HG02938 (cell line): ENCODE data around the gene GORASP2.

Experiments
- ATAC-seq: cut with Tn5 transposase; IDR thresholded peaks from one replicate; pipeline ENCODE4 v1.9.1; 2021; ENCODE audit warnings: mild to moderate bottlenecking, moderate library complexity; ENCODE audit not compliant: unreplicated experiment

Gene GORASP2

DNA sequence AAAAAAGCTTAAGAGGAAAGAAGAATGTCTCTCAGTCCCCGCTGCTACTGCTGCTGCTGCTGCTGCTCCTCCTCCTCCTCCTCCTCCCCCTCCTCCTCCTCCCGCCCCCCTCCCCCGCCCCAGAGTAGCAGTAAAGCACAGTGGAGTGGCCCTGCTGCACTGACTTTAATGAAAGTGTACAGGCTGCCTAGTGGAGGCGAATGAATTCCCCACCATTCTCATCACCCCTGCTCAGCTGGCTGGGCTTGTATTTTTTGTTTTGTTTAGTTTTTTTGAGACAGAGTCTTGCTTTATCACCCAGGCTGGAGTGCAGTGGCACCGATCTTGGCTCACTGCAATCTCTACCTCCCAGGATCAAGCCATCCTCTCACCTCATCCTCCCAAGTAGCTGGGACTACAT, 34.3 kb downstream of the GORASP2 start:
- ATAC-seq, result no peak

DNA sequence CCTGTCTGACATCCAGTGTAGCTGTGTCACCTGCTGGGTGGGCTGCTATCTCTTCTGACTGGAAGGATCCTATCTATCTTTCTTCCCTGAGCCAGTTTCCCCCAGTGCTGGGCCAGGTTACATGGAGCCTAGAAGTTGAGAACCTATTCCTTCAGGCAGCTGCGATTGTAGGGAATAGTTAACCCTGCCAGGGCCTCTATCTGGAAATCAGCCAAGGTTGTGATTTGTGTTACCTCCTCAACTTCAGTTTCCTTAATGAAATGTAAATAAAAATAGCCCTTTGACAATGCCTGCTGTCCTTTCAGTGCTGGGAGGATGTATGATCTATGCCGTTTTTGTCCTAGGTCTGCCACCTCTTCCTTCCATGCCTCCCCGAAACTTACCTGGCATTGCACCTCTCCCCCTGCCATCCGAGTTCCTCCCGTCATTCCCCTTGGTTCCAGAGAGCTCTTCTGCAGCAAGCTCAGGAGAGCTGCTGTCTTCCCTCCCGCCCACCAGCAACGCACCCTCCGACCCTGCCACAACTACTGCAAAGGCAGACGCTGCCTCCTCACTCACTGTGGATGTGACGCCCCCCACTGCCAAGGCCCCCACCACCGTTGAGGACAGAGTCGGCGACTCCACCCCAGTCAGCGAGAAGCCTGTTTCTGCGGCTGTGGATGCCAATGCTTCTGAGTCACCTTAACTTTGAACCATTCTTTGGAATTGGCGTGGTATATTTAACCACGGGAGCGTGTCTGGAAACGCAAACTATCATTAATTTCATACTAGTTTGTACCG, 36.6 kb downstream of the GORASP2 start:
- ATAC-seq, result no peak

DNA sequence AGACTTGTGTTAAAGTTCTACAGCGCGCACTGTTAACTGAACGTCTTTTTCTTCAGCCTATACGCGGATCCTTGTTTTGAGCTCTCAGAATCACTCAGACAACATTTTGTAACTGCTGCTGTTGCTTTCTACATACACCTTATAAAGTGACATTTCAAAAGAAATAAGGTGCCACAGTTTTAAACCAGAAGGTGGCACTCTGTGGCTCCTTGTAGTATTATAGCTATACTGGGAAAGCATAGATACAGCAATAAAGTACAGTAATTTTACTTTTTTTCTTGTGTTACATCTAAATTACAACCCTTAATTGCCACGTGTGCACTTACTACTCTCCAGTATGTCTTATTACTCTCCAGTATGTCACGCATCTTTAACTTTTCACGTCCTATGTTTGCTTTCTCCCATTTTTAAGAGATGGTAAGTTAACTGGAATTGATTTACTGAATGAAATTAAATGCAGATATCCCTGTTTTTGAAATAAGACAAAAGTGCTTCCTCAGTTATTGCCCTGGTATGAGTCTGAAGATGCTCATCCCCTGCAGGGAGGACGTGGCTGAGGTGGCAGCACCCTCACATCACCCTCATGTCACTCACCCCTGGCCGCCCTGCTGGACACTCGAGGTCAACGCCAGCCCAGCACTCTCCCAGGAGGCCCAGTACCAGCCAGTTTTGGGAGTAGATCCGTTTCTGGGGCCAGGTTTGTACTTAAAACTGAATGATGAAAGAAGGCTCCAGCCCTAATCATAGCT, 37.8 kb downstream of the GORASP2 start:
- ATAC-seq, result no peak

DNA sequence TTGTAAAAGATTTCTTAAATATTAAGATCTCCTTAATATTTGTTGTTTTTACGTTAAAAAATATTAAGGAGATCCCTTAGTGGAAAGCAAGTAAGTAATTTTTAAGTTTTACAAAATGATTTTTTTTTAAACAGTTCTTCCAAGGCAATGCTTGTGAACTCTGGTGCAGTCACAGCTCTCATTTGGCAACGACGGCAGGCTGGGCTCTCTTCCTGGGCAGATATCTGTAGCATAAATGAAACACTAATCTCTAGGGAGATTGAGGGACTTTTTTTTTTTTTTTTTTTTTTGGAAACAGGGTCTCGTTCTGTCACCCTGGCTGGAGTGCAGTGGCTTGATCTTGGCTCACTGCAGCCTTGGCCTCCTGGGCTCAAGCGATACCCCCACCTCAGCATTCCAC, 38.5 kb downstream of the GORASP2 start:
- no peak for ATAC-seq

DNA sequence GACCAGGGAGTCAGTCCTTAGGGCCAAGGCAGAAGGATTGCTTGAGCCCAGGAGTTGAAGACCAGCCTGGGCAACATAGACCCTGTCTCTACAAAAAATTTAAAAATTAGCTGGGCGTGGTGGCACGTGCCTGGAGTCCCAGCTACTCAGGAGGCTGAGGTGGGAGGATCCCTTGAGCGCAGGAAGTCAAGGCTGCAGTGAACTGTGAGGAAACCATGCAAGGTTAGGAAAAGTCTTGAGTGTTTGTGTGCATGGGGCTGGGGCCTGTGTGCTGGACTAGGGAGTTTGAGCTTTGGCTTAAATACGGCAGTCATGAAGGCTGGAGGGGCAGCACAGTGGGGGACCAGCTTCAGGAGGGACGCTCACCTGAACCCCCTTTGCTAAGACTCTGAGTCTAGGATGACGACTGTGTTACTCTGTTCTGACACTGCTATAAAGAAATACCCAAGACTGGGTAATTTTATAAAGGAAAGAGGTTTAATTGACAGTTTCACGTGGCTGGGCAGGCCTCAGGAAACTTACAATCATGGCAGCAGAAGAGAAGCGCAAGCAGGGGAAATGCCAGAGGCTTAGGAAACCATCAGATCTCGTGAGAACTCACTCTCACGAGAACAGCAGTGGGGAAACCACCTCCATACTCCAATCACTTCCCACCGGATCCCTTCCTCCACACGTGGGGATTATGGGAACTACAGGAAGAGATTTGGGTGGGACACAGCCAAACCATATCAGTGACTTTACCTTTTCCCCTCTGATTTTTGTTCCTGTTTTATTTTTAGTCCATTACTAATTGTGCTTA, 39.4 kb downstream of the GORASP2 start:
- no peak for ATAC-seq

DNA sequence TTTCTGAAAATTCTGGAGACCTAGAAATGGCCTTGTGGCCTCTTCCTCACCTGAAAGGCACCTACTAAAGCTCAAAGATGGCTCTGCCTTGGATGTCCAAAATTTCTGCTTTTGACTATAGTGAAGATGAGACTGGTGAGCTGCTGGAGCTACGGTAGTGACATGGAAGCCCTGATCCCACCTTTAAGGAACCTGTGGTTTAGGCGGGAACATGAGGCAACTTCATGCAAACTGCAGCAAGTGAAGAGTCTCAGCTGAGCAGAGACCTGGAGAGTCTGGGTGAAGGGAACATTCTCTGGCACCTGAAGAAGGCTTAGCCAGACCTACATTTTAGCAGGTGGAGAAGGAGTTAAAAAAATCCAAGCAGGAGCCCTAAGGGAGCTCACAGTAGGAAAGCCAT, 40.0 kb downstream of the GORASP2 start:
- ATAC-seq, result no peak

DNA sequence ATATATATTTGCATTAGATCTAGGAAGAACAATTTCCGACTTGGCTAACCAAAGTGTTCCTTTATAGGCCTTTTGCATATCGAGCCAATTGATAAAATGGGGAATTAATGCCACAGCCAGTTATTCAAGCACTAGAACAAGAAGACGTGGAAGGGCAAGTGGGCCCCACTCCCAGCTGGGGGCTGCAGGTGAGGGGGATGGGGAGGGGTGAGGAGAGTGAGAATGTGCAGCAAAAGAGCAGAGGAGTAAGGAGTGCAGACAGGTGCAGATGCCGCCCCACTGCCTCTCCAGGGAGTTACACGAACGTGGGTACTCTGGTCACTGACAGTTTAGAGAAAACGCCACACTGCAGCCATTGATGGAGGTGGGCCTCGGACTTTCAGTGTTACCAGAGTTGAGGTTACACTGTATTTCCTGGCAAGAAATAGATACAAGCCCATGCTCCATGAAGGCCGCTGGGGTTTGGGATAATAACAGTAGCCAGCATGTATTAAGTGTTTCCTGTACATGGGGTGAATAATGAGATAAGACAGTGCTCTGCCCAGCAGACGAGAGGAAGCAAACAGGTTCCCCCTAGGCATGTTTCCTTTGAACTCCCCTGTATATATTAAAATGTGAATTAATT, 40.9 kb downstream of the GORASP2 start:
- ATAC-seq, result no peak

DNA sequence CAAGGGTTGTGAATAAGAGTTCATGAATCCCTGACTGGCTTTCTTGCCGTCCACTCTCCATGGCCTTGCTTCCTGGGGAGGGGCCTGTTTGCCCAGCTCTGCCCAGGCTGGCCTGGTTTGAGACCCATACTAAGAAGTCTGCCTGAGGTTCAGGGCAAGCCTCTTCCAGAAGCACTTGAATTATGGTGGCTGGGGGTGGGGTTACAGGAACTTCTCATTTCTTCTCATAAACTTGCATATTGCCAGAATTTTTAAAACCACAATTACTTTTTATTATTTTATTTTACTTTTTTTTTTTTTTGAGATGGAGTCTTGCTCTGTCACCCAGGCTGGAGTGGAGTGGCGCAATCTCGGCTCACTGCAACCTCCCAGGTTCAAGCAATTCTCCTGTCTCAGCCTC, 42.0 kb downstream of the GORASP2 start:
- no peak for ATAC-seq

DNA sequence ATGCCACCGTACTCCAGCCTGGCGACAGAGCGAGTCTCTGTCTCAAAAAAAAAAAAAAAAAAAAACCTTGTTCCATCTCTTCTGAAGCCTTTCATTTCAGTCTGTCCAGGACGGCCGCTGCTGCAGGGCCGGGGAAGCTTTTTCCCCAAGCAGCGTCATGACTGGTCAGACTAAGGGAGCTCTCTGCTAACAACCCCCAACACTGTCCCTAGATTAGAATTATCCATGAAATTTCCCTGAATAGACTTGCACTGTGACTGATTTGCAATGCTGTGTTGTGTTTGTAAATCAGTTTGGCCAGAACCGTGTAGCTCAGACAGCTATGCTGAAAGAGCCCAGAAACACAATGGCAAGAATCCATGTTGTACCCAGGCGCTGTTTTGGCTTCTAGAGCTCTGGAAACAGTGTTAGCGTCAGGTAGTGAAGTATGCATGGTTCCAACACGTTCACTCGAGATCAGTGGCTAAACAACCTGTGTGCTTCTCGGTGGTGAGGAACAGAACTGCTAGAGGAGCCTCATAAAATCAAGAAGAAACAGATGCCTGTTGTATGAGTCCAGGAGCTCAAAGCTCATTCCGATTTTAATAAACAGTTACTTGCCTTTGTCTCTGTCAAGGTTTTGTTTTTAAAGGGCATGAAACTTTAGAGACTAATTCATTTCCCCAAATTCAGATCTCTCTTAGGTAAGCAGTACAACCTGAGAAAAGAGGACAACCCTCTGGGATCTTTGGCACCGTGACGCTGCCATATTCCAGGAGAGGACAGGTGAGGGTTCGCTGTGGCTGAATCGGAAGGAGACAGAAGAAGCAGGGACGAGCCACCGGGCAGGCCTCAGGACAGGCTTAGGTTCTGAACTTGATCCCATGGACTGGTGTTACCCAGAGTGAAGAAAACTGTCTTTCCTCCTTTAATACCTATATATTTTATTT, 43.5 kb downstream of the GORASP2 start:
- no peak for ATAC-seq

DNA sequence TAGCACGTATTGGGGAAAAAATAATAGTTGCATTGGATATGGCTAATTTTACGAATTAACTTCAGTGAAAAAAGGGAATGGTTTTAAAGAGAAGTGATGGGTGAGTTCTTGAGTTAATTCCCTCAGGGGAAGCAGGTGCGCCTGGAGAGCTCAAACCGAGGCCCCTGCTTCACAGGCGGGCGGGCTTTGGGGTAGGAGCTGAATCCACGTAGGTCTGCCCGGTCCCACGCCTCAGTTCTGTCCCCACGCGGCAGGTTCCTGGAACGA, 44.1 kb downstream of the GORASP2 start:
- peak; percentile 47 for ATAC-seq

DNA sequence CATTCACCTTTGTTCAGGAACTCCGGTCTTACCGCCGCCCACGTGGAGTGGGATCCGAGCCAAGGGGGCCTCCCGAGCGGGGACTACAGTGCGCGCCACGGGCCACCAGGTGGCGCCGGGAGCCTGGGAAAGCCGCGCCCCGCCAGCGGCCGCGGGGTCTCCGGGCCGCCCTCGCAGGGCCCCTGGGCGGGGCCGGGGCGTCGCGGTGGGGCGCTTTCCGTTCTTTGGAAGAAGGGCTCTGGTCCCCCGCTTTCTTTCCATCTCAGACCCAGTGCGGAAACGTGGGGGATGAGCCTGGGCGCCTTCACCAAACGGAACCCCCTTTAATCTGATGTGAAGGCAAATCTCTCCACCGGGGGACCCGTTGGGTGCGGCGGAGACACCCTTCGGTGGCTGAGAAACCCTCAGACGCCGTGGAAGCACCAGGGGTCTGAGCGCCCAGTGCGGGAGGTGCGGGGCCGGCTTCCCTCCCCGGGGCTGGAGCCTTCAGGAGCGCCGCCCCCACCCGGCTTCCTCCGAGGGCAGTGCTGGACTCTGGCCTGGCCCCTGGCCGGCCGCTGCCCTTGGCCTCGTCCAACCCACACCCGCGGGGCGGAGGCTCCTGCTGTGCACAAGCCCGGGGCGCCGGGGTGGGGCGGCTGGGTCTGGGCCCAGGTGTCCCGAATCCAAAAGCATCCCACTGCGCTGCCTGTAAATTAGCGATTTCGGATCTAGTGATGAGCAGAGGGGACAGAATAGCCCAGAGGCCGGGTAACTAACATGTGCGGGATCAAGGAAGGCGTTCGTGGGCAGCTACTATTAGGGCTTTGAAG, 44.6 kb downstream of the GORASP2 start:
- ATAC-seq, result peak; percentile 89

DNA sequence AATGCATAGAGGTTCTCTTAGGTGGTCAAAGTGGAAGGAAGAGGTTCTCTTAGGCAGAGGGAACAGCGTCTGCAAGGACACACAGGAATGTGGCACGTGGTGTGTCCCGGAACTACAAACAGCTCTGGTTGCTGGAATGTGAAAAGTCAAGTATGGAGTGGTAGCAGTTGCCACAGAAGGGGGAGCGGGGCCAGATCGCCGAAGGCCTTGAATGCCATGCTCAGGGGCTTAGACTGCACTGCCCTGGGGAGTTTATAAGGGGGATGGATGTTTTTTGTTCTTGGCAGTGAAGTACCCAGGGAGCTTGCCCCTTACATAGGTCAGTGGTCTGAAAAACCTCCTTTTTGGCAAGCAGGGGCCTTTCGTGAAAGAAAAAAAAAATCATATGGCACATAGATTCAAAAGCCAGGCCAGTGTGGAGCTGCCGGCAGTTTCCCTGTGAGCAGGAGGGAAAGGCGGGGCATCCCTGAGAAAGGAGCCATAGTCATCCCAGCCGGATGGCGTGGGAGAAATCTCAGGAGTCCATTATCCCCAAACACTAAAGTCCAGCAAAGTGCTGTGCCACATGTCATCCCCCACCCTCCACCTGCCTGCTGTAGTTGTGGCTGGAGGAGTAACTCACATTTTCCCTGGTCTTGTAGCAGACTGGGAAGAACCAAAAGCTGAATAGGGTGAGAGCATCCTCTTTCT, 45.4 kb downstream of the GORASP2 start:
- ATAC-seq, result no peak

DNA sequence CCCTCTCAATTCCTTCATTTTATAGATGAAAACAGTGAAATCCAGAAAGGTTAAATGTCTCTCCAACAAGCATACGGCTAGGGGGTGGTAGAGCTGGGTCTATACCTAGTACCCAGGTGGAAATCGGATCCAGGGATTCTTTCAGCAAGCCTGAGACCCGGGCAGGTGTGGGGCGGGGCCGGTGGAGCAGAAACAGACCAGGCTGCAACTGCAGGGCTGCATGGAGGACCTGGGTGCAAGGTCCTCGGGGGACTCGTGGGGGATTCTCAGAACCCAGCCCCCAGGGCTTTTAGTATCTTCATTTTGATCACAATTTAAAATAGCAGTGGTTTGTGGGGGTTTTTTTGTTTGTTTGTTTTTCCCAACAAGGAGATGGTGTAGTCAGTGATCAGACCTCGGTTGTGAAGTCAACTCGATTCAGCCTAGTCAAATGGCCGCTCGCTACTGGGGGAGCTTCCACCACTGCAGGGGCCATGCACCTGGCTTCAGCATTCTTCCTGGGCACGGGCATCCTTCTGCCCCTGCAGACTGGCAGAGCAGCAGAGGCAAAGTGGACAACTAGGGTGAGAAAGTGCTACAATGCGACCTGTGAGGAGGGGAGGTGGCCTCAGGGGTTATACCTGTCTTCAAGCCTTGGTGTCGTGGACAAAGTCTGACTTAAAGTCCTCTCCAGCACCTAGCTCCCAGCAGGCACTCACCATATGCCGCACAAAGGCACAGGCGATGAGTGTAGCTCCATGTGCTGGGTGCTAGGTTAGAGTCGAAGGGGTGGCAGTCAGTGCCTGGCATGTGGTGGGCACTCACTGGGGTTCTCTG, 46.3 kb downstream of the GORASP2 start:
- ATAC-seq, result no peak

DNA sequence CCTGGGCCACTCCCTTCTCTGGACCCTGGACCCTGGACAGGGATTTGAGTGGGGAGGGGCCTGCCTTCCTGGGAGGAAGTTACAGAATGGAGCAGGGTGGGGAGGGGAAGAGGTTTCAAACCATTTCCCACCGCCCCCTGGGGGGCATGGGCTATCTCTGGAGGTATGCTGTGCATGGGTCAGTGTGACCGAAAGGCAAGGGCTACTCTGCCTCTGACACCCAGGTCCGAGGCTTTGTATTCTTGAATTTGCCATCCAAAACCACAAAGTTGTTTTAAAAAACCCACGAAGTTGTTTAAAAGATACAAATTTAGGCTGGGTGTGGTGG, 46.9 kb downstream of the GORASP2 start:
- no peak for ATAC-seq

DNA sequence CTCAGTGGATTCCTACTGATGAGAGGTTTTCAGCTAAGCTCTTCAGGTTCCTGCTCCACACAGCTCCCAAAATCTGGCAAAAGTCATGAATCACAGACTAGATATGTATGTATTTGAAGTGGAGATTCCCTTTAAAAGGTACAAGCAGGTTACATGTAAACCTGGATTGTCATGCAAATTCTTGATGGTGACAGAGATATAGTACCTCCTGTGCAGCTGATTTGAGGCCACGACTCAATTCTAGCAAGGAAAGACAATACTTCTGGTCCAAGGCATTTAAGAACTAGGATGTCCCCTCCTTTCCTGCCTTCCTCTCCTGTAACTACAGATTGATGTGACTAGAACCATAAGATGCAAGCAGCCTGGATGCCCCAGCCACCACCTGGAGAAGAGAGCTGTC, 55.0 kb downstream of the GORASP2 start:
- no peak for ATAC-seq

DNA sequence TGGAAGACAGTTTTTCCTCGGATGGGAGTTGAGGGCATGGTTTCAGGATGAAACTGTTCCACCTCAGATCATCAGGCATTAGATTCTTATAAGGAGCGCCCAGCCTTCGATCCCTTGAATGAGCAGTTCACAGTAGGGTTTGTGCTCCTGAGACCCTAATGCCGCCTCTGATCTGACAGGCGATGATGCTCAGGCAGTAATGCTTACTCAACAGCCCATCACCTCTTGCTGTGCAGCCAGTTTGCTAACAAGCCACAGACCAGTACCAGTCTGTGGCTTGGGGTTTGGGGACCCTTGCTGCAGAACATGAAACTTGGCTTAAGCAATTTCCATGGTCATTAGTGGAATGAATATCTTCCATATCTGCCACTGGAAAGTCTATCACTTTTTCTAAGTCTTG, 56.4 kb downstream of the GORASP2 start:
- ATAC-seq, result no peak

DNA sequence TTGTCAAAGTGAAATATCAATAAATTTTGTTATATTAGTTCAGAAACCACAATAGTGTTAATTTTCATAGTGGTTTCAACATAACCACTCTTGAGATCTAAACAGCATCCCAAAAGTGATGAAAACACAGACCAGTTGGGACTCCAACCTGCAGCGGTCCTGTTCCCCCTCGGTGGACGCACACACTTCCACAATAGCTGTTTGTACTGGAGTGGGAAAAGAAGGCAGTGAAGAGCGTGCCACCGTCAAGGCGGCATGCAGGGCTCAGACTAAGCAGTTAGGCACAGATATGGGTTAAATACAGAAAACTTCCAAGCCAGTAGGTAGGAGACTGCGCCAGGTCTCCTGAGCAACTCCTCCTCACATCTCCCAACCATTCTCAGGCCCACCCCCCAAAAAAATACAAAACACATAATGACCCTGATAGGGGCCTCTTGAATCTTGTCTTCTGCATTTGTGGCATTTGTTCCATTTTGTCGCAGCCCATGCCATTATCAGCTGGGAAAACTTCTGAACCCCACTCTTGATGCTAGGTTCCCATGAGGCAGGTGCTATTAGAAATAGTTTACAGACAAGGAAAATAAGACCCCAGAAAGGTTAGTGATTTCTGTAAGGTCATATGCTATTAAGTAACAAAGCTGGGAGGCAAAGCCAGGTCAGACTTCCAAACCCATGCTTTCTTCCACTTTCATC, 57.7 kb downstream of the GORASP2 start:
- ATAC-seq, result no peak
